Measurements from ENCODE around the gene KTN1.

The KTN1 gene

GRCh38 chr14:55578511-55578910 lies 1.5 kb upstream of the KTN1 start:
- no peak for DNase-seq

GRCh38 chr14:55580470-55581341 lies 699 bp downstream of the KTN1 start:
- peak; percentile 46 for DNase-seq

- DNase-seq, result no peak
Observed at GRCh38 chr14:55581342-55581771, 1.4 kb downstream of the KTN1 start.

- peak; percentile 42 for DNase-seq
Observed at GRCh38 chr14:55582746-55583145, 2.7 kb downstream of the KTN1 start.

GRCh38 chr14:55583942-55584468 lies 4.0 kb downstream of the KTN1 start:
- no peak for DNase-seq

- no peak for DNase-seq
Observed at GRCh38 chr14:55585854-55586253, 5.8 kb downstream of the KTN1 start.

GRCh38 chr14:55586411-55586810 lies 6.4 kb downstream of the KTN1 start:
- DNase-seq, result no peak

- DNase-seq, result no peak
Observed at GRCh38 chr14:55587847-55588246, 7.8 kb downstream of the KTN1 start.

- DNase-seq, result no peak
Observed at GRCh38 chr14:55588259-55588699, 8.3 kb downstream of the KTN1 start.

GRCh38 chr14:55589171-55589570 lies 9.2 kb downstream of the KTN1 start:
- no peak for DNase-seq

GRCh38 chr14:55592436-55592835 lies 12.4 kb downstream of the KTN1 start:
- no peak for DNase-seq

GRCh38 chr14:55593698-55594097 lies 13.7 kb downstream of the KTN1 start:
- no peak for DNase-seq

- DNase-seq, result peak; percentile 28
Observed at GRCh38 chr14:55599250-55599879, 19.4 kb downstream of the KTN1 start.

GRCh38 chr14:55600784-55601561 lies 21.0 kb downstream of the KTN1 start:
- peak; percentile 53 for DNase-seq

GRCh38 chr14:55603401-55603953 lies 23.5 kb downstream of the KTN1 start:
- DNase-seq, result no peak

- DNase-seq, result no peak
Observed at GRCh38 chr14:55604488-55604887, 24.5 kb downstream of the KTN1 start.

- DNase-seq, result no peak
Observed at GRCh38 chr14:55604900-55605418, 25.0 kb downstream of the KTN1 start.

- no peak for DNase-seq
Observed at GRCh38 chr14:55605793-55606192, 25.8 kb downstream of the KTN1 start.

- no peak for DNase-seq
Observed at GRCh38 chr14:55607386-55607785, 27.4 kb downstream of the KTN1 start.

- DNase-seq, result no peak
Observed at GRCh38 chr14:55609681-55610080, 29.7 kb downstream of the KTN1 start.

GRCh38 chr14:55610713-55611370 lies 30.8 kb downstream of the KTN1 start:
- no peak for DNase-seq

GRCh38 chr14:55611859-55612258 lies 31.9 kb downstream of the KTN1 start:
- no peak for DNase-seq
